Limb (tissue), 2 donors: ENCODE data around the gene COQ8B.
"Not testable (repeated sequence)": the region's sequence is repeated elsewhere in the genome, so short reads cannot be mapped to it uniquely, and the experiment has no call there.

ENCODE experiments used
- DNase-seq, 2 donors: peaks; one replicate each; pipeline ENCODE4 v3.0.0-alpha.2; 2016; ENCODE audit errors: extremely low spot score in 2 of 2

The COQ8B gene

GRCh38 chr19:40716482-40717324 is at the start of gene COQ8B, which contains the start of gene ITPKC:
TSS of gene COQ8B (minus strand) at chr19:40716886. CDS start at chr19:40714632, 2,254 bp downstream.
TSS of gene ITPKC (plus strand) at chr19:40717112. CDS start at chr19:40717136, 24 bp downstream.
- peak; percentile 97 to 100 for DNase-seq

DNA sequence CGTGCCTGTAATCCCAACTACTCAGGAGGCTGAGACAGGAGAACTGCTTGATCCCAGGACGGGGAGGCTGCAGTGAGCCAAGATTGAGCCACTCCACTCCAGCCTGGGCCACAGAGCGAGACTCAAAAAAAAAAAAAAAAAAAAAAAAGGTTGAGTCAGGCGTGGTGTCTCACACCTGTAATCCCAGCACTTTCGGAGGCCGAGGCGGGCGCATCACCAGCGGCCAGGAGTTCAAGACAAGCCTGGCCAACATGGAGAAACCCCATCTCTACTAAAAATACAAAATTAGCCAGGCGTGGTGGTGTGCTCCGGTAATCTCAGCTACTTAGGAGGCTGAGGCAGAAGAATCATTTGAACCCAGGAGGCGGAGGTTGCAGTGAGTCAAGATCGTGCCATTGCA is 49.7 kb upstream of the COQ8B start:
- DNase-seq: not testable (repeated sequence)

DNA sequence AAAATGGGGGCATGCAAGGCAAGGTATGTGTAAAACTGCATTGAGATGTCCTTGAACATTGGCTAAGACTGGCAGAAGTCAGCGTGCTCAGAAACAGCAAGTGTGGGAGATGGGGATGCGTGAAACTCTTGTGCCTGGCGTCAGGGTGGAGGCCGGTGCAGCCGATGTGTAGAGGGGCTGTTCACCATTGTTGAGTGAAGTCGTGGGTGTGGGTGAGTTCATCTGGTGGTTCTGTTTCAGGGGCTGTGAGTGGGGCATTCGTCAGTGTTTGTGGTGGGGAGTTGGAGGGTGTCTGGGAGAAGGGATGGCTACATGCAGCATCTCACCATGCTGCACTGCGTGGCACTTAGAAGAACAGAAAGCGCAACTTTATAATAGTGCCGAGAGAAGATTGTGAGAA is 47.3 kb upstream of the COQ8B start:
- no peak for DNase-seq

GRCh38 chr19:40763526-40763925 is 46.8 kb upstream of the COQ8B start:
- DNase-seq: no peak

GRCh38 chr19:40762754-40763470 is 46.2 kb upstream of the COQ8B start:
- DNase-seq: no peak

DNA sequence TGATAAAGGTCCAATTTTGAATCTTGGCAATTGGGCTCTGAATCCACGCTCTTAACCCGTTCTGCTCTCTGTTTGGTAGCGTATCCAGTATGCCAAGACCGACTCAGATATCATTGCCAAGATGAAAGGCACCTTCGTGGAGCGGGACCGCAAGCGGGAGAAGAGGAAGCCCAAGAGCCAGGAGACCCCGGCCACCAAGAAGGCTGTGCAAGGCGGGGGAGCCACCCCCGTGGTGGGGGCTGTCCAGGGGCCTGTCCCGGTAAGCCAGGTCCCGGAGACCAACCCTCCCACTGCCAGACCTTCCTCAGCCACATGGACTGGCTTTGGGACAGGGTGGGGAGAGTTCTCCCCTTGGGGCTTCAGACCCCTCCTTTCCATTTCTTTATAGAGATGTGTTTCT is 42.7 kb upstream of the COQ8B start:
- DNase-seq: no peak

DNA sequence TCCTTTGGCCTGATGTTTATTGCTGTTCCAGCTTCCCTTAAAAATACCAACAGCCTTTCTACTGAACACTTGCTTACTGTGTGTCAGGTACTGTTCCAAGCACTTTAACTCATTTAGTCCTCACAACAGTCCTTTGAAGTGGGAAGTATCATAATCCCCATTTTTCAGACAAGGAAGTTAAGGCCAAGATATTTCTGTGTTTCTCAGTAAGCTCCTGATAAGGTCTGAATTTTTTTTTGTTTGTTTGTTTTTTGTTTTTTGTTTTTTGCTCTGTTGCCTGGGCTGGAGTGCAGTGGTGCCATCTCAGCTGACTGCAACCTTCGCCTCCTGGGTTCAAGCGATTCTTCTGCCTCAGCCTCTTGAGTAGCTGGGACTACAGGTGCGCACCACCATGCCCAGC is 41.8 kb upstream of the COQ8B start:
- no peak for DNase-seq

DNA sequence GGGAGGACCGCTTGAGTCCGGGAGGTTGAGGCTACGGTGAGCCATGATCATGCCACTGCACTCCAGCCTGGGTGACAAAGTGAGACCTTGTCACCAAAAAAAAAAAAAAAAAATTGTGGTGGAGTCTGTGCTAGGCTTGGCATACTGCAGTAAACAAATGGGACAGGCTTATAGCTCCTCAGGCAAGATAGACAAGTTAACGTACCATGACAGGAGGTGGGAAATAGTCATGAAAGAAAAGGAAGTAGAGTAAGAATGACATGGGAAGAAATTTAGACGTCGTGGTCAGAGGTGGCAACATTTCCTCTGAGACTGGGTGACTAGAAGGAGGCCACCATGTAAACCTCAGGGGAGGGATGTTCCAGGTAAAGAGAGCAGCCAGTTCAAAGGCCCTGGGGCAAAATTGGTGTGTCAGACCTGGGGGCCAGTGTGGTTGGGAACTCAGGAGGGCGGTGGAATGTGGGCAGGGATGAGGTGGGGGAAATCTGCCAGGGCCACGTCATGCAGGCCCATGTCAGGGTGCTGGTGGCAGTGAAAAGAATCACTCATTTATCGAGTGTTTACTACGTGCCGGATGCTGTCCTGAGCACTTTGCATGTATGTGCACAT is 39.9 kb upstream of the COQ8B start:
- DNase-seq: no peak

- no peak for DNase-seq
These were observed 39.1 kb upstream of the COQ8B start for GRCh38 chr19:40755791-40756190.

- DNase-seq: no peak
These were observed 38.5 kb upstream of the COQ8B start for GRCh38 chr19:40755248-40755624.

DNA sequence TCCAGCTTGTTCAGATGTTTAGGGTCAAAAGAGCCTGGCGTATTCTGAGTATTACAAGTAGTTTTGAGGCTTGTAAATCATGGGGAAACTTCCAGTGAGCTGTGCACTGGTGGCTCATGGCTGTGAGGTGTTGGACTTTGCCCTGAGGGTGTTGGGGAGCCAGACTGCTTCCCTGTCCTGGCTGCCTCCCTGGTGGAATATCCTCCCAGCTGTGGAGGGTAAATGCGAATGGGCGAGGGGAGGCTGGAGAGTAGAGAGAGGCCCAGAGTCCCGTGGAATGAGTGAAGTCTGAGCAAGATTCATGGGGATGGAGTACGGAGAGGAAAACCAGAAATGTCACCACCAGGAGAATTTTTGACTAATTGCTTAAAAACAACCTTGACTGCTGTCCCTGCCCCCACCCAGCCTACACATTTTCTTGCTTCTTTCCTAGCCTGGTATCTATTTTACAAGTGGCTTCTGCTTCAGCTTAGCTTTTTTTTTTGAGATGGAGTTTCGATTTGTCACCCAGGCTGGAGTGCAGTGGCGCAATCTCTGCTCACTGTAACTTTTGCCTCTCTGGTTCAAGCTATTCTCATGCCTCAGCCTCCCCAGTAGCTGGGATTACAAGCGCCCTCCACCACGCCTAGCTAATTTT is 38.0 kb upstream of the COQ8B start:
- DNase-seq: no peak

- DNase-seq: no peak
These were observed 35.6 kb upstream of the COQ8B start for GRCh38 chr19:40752257-40752781.

DNA sequence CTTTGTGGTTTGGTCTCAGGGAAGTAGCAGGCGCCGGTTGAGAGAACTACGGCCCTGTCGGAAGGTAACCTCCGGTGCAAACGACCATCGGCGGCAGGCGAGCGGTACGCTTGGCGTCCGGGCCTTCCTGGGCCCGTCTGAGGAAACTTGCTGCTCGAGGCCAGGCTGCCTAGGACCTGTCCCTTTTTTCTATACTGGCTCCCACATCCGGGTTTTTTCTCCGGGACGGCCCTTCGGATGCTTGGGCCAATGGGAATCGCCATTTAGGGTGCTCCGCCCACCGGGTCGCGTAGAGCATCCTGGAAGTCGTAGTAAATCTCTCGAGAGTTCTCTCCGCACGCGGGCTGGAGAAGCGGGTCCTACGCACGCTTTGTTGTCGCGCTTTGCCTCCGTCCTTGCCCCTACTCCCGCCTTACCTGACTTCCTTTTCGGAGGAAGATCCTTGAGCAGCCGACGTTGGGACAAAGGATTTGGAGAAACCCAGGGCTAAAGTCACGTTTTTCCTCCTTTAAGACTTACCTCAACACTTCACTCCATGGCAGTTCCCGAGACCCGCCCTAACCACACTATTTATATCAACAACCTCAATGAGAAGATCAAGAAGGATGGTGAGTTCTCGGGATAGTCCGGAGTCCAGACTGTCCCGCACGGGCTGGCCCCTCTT is 34.3 kb upstream of the COQ8B start, which contains the start of gene SNRPA:
Gene SNRPA, plus strand, starts transcription at position 330 of the 664 bp plus-strand sequence. Its CDS starts 206 bp downstream, at position 536.
- DNase-seq: peak; percentile 97 to 98

- DNase-seq: peak; percentile 99
These were observed 33.6 kb upstream of the COQ8B start, which contains the start of gene ACTMAP for GRCh38 chr19:40750058-40750873. TSS of gene ACTMAP (minus strand) at chr19:40750477. CDS start at chr19:40749803, 674 bp downstream.

DNA sequence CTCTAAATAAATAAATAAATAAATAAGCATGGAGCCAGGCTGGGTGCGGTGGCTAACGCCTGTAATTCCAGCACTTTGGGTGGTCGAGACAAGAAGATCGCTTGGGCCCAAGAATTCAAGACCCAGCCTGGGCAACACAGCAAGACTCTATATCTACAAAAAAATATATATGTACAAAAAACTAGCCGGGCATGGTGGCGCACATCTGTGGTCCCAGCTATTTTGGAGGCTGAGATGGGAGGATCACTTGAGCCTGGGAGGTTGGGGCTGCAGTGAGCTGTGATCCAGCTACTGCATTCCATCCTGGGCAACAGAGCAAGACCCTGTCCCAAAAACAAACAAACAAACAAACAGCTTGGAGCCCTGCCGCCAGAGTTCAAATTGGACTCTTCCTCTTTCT is 30.9 kb upstream of the COQ8B start:
- no peak for DNase-seq

GRCh38 chr19:40745402-40745780 is 28.7 kb upstream of the COQ8B start:
- DNase-seq: no peak

- DNase-seq: no peak
These were observed 28.1 kb upstream of the COQ8B start for GRCh38 chr19:40744554-40745401.

GRCh38 chr19:40743926-40744325 is 27.2 kb upstream of the COQ8B start:
- no peak for DNase-seq

GRCh38 chr19:40742886-40743285 is 26.2 kb upstream of the COQ8B start:
- DNase-seq: no peak
